Breast epithelium (tissue), 3 donors: Measurements from ENCODE around the gene PYDC2.

Experiments used
- POLR2A ChIP-seq: fragments of 450-650 bp; IDR thresholded peaks from one replicate; pipeline ENCODE4 v1.6.1; 2016; ENCODE audit warnings: antibody characterized with exemption, mild to moderate bottlenecking, moderate library complexity
- POLR2AphosphoS5 ChIP-seq, 3 donors: sonication (generic); formaldehyde crosslinking; IDR thresholded peaks; one replicate each; pipeline ENCODE4 v1.6.1; 2017; ENCODE audit warnings: antibody characterized with exemption in 3 of 3
- TF ChIP-seq, protein P1 (sequence below), 3 donors: fragments of 450-650 bp; IDR thresholded peaks; one replicate each; pipeline ENCODE4 v1.5.1; 2016 to 2017; ENCODE audit warnings: antibody characterized with exemption in 3 of 3, mild to moderate bottlenecking in 3 of 3, moderate library complexity in 3 of 3

DNA sequence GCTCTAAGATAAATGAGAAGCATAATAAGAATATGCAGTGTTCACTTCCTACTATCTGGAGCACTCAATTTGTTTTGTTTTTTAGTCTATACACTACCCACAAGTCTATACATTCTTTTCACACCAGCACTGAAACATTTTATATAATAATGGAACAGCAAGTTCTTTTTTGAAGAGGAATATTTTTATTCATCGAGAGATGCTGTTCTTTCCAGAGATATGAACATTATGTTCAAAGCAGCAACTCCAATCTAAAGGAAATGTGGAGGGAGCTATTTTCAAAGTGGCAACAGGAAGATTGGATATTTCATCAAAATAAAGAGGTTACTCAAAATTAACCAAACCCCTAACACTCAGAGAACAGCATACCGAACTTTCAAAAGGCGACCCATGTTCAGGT lies 16.4 kb upstream of the PYDC2 start:
- TF ChIP-seq, protein P1, sequence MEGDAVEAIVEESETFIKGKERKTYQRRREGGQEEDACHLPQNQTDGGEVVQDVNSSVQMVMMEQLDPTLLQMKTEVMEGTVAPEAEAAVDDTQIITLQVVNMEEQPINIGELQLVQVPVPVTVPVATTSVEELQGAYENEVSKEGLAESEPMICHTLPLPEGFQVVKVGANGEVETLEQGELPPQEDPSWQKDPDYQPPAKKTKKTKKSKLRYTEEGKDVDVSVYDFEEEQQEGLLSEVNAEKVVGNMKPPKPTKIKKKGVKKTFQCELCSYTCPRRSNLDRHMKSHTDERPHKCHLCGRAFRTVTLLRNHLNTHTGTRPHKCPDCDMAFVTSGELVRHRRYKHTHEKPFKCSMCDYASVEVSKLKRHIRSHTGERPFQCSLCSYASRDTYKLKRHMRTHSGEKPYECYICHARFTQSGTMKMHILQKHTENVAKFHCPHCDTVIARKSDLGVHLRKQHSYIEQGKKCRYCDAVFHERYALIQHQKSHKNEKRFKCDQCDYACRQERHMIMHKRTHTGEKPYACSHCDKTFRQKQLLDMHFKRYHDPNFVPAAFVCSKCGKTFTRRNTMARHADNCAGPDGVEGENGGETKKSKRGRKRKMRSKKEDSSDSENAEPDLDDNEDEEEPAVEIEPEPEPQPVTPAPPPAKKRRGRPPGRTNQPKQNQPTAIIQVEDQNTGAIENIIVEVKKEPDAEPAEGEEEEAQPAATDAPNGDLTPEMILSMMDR (IDR thresholded peaks at IDR 0.05) = no peak
- TF ChIP-seq POLR2A (no peak), POLR2AphosphoS5 (IDR thresholded peaks at IDR 0.05) (no peak)
